HuH-7 (cell line): Measurements from ENCODE around the gene COL18A1.

Experiments used
- DNase-seq: peaks from one replicate; pipeline ENCODE4 v3.0.0; 2011; ENCODE audit warnings: low spot score

The COL18A1 gene

DNA sequence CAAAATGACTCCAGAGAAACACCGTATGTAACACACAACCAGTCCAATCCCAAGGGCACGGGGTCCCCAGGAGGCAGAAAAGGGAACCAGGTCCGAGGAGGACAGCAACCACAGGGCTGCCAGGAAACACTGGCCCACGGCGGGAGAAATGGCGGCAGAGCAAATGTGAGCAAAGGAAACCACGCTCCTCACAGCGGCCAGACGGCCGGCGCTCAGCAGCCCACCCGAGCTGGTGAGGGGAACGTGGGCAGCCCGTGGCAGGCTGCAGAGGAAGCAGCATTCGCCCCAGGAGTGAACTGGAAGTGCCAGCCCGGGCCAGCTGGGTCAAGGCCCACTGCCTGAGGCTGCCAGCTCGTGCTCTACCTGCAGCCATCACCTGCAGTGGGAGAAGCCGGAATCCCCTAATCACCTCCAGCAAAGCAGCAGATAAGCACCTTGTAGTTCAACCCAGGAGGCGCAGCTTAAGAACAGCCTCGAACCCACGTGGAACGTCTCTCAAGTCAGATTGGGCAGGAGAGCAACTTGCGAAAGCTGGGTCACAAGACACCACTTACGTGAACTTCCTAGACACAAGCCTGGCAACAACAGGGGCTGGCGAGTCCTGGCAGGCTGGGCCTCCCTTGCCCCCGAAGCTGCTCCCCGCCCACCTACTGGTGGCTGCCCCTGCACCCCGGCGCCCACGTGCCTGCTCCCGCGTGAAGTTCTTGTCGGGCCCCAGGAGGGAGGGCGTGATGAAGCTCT lies 130.5 kb downstream of the COL18A1 start:
- no peak for DNase-seq

DNA sequence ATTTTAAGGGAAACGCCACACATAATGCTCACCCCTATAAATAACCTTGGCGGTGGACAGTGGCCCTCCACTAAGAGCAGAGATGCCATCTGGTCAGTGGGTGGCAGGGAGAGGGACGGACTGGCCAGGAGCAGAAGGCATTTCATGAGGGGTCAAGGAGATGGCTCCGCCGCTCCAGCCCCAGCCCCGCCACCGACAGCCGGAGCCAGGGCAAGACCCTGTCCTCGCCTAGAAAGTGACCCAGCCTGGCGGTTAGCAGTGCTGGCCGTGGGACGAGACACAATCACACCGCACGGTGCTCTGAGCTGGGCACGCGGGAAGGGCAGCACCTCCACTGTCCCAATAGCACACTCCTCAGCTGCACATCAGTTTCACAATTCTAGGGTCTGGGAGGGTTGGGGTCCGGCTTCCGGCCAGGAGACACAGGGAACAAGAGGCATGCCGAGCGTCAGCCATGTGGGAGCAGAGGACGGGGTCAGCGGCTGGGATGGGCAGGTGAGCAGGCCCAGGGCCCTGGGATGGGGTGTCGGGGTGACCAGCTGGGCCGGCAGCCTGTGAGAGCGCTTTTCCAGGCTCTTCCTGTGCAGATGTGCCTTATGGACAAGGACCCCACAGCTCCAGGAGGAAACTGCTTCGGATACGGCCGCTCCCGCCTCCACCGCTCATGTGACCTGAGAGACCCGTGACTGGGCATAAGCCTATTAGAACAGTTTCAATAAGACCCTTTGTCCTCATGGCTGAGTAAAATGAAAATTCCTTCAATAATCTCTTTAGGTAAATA lies 131.5 kb downstream of the COL18A1 start:
- DNase-seq, result no peak

DNA sequence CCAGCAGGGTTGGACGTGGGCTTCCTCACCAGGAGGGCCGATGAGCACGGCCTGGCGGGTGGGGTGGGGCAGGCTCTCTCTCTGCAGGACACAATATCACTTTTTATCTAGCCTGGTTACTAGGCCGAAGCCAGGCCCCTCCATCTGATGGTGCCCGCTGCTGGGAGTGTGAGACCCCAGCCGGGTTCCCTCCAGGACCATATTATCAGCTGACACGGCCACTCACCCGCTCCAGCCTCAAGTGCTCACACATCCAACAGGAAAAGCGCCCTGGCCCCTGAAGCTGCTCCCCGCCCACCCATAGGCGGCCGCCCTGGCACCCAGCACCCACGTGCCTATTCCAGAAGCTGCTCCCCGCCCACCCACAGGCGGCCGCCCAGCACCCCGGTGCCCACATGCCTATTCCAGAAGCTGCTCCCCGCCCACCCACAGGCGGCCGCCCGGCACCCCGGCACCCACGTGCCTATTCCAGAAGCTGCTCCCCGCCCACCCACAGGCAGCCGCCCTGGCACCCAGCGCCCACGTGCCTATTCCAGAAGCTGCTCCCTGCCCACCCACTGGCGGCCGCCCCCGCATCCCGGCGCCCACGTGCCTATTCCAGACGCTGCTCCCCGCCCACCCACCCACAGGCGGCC lies 132.3 kb downstream of the COL18A1 start:
- DNase-seq, result no peak

DNA sequence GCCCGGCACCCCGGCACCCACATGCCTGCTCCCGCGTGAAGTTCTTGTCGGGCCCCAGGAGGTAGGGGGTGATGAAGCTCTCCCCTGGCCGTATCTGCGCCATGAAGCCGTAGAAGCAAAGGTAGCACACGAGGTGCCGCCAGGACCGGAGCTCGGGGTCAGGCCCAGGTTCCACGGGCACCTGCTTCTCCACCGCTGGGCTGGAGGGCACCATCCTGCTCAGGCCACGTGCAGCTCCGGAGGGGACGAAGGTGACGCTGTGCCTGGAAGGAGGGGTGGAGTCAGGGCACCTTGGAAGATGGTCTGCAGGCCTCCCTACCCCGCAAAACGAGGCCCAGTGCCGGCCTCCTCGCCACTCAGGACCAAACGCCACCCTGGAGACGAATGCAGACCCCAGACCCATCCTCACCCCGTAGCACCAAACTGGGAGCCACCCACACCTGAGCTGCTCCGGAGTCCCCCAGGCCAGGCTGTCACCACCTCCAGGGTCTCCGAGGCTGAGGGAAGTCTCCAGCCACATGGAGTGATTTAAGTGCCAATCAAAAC lies 132.9 kb downstream of the COL18A1 start:
- no peak for DNase-seq

DNA sequence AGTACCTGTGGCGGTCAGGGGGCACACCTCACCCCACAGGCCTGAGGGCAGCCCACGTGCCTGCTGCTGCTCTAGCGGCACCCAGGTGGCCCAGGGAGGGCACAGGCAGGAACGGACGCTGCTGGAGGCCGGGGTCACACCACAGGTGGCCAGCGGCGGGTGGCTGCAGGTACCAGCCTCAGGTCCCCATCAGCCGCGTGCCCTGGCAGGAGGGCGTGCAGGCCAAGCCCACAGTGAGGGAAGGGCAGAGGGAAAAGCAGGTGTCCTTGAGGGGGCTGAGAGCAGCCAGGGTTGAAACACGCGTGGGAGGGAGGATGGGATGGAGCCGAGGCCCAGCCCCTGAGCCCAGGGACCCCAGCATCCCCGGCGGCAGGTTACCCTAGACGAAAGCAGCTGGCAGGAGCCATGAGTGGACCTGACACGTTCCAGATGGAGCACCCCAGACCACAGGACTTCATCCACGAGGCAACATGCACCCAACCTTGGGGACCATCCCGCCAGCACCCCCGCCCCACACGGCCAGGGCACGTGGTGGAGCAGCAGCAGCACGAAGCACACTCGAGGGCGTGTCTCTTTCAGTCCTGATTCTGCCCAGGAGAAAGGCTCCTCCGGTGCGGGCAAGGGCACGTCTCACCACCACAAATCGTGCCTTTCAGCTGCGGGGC lies 133.5 kb downstream of the COL18A1 start:
- DNase-seq, result no peak

DNA sequence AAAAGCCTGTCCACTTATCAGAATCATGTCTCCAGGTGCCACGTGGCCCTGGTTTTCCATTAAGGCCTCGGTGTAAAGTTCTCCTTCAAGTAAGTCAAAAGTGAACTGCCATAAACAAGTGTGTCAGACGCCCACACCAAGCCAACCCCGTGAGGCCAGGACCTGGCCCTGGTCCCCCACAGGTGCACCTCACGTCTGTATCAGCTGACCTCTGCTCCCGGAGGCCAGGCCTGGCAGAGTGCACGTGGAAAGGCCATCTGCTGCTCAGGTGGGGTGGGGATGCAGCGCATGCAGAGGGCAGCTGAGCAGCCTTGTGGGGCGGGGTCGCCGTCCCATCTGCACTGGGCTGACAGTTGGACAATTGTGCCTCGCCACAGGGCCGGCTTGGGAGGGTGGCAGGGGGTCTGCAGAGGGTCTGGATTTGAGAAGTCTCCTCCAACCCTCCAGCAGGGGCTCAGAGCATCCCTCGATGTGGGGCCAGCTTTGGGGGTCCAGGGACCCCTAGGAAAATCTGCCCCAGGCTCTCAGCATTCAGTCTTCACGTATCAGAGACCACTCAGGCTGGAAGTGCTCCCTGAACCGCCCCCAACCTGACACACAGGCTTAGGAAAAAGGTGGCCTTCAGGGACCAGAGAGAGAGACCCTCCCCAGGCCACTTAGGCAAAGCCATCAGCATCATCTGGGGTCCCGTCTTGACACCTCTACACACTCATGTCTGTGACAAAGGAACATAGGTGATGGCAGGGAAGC lies 134.3 kb downstream of the COL18A1 start:
- DNase-seq, result no peak

DNA sequence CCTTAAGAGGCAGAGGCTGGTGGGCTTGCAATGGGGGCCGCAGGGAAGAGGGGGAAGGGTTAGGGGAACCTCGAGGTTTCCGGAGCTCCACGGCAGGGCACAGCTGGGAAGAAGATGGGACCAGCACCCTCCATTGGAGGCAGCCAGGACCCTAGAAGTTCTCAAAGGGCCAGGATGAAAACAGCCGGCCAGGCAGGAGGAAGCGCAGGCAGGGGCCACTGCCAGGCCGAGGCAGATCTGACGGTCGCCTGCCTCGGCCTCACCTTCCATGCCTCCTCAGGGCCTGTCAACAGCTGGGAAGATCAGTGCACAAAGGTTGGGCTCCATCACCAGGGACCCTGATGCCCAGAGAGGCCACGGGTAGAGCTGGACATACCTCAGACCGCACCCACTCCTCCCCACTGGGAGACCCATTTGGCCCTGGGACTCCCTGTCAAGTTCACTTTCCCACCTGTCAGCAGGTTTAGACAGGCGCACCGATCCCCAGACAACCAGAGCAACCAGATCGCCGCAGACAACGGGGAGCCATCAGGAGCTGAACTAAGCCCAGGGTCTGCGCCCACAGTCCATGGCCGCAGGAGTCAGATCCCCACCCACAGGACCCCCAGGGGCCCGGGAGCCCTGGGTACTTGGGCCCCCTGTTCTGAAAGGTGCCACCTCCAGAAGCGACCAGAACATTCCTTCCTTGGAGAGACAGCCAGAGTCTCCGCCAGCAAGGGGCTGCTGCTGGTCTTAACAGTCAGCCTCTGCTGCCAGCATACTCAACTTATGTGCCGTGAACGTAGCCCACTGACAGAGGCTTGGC lies 135.0 kb downstream of the COL18A1 start:
- DNase-seq, result no peak

DNA sequence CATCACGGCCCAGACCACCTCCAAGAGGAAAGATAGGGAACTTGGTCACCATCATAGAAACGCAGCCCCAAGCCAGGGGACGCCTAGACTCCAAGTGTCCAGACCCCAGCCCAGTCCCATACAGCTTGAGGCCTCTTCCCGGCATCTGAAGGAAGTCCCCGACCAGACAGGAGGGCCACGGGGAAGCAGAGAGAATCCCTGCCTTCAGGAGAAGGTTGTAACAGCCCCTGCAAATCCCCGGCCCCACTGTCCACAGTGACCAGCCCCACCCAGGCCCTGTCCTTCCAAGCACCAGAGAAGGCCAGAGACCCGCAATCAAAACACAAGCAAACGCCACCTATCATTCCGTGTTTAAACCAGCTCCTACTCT lies 135.6 kb downstream of the COL18A1 start:
- no peak for DNase-seq

DNA sequence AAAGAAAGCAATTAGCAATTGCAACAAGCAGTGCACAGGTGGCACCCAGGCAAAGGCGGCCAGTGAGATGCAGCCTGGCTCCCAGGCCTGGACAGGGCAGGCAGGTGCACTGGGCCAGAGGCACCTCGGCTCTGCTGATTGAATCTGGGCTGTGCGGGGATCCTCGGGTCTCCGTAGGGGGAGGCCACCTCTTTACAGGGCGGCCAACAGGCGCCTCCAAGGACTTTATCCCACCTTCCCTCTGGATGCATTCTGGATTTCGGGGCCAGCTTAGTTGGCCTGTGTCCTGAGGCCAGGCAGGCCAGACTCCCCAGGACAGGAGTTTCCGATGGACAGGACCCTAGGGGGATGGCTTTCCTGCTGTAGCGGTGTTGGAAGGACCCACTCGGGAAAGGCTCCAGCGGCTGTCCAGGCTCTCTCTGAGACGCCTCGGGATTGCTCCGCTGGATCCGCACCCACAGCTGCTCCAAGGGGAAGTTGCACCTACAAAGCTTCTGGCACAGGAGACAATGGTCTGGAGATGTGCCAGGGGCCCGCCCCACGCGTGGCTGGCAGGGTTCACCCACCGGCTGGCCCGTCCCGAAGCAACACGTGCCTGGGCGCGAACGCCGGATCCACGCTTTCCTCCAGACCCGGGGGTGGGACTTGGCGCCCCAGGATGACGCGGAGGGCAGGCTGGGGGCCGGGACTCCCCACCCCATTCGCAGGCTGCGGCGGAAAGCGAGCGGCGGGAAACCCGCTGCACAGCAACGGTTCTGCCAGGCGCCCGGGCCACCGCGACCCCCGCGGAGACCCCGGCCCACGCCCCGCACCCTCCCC lies 136.5 kb downstream of the COL18A1 start:
- DNase-seq, result peak; percentile 87

DNA sequence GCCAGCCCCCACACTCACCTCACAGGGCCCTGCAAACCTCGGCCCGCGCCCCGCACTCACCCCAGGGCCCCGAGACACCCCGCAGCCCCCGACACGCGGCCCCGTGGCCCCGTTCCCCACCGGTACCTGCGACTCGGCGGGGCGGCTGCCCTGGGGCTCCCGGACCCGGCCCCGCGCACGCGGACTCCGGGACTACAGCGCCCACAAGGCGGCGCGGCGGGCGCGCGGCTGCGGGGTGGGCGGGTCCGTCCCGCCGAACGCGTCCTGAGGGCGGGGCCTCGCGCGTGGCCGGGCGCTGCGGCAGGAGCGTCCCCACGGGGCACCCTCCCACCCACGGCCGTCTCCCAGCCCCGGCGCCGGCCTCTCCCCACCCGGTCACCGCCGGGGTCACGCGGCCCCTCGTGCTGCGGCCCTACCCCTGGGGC lies 137.3 kb downstream of the COL18A1 start, which contains the start of gene SLC19A1:
SLC19A1 (minus strand) TSS at position 199 of the 425 bp plus-strand sequence. CDS start 4,481 bp downstream, outside the sequence.
- peak; percentile 94 for DNase-seq

DNA sequence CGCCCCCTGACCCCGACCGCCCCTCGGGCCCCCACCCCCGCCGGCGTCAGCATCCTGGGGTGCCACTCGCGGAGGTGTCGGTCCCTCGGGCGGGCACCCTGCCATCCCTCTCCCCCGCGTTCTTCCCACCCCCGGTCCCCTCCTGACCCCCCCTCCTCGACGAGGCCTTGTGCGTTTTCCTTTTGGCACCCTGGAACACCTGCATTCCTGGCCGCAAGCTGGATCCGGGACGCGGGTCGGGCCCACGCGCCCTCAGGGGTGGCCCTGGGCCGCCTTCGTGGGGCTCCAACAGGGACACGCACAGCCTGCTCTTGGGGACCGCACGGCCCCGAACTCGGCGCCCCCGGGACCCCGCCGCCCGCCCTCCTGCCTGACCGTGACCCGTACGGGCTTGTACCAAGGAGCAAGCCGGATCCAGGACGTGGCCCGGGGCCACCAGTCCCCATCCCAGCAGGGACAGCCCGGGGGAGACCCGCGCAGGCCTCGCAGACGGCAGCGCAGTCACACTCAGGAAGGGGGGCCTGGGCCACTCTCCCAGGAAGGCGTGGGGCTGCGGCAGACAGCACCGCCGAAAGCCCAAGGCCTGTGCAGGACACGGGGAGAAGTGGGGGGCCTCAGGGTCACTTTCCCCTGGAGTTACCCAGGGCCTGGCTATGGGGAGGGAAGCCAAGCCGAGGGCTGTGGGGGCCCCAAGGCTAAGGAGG lies 137.9 kb downstream of the COL18A1 start:
- no peak for DNase-seq

DNA sequence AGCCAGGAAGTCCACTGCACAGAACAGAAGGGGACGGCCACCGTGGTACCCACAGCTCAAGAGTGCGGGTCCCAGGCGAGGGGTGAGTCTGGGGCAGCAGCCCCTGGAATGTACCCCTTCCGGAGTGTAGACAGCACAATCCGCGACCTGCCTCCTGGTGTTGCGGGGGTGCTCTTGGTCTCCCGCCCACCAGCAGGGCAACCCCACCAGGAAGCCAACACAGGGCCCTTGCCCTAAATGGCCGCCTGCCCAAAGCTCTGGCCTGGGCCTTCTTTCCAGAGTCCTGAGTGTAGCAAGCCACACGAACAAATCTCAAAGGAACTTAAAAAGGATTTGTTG lies 138.4 kb downstream of the COL18A1 start:
- DNase-seq, result no peak

DNA sequence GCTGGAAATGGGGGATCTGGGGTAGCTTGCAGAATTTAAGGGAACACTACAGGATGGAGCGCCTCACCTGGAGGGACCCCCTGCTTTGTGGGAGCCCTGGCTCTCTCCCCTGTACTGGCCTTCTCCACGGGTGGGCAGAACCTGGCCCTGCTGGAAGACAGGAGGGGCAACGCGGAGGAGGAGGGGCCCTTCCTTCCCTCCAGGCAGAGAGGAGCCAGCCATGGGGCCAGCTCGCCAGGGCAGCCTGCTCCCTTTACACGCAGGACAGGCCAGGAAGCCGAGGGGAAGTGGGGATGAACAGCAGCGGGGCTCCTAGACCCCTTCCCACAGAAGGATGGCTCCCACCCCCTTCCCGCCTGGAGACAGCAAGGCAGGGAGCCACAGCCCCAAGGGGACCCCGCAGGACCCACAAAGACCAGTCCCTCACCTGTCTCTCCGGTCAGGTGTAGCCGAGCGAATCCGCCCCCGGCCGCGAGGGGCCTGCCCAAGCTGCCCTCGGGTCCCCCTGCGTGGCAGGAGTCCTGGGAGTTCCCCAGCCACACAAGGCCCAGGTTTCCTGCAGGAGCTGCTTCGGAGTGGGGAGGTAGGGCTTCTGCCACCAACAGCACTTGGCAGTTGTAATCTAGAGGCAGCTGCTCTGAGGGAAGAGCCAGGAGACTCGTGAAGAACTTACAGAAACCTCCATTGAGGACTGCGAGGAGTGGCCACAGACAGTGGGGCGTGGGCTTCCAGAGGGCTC lies 138.9 kb downstream of the COL18A1 start:
- DNase-seq, result no peak

DNA sequence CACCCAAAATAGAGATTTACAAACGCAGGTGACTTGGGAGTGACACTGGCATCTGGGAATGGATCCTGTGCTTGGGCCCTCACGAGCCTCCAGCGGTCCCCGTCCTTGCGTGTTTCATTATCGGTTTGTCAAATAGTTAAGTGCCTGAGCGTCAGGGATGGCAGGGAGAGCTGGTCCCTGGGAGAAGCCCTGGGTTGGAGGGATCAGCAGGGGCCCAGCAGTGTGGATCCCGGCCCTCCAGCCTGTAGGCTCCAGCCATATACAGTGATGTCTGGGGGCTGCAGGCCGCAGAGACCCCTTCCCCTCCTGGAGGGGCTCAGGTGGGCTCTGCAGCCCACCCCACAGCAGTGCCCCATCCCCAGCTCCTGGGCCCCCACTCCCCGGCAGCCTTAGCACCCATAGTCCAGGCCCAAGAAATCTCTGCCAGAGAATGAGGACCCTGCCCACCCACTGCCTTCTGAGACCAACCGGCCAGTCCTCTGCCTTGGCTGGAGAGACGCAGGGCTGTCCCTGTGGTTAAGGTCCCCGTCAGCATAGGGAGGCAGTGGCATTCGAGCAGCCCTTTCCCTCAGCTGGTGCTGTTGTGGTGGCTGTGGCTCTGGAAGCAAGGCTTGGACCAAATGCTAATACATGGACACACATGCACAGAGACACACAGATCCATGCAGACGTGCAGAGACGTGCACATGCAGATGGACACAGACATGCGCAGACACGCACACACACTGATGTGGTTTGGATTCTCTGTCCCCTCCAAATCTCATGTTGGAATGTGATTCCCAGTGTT lies 139.7 kb downstream of the COL18A1 start:
- DNase-seq, result no peak

DNA sequence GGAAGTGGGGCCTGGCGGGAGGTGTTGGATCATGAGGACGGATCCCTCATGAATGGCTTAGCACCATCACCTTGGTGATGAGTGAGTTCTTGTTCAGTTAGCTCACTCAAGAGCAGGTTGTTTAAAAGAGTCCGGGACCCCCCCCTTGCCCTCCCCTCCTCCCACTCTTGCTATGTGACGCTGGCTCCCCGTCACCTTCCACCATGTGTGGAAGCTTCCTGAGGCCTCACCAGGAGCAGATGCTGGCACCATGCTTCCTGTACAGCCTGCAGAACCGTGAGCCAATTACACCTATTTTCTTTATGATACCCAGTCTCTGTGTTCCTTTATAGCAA lies 140.2 kb downstream of the COL18A1 start:
- no peak for DNase-seq

DNA sequence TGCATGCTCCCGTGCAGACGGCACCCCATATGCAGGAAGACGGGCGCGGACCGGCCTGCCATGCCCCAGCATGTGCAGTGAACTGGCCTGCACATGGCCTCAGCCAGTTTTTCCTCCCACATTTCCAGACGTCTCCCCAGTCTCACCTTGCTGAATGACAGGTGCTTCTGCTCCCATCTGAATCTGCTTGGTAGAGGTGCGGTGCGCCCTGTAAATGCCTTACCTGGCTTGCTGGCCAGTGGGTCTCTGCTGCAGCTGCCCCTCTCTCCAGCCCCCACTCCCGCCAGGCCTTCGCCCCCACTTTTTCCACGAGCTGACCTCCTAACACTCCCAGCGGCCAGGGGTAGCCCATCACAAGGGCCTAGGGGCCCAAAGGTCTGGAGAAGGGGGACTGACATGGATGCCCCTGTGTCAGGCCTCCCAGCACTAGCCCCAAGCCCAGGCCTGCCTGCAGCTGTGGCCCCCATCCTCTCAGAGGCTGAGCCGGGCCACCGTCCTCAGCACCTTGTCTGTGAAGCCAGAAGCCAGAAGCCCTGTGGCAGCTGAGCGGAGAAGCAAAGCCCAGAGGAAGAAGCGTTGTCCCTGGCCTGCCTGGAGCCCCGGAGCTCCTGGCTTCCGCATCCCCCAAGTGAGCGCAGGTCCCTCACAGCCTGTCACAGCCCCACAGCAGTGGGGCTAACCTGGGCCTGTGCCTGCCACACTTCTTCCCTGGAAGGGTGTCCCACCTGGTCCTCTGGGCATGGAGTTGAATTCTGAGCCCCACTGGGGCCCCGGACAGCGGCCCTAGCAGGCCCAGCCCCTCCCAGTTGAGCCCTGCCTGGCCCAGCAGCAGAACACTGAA lies 140.9 kb downstream of the COL18A1 start:
- DNase-seq, result no peak
